Fibroblast of the aortic adventitia (primary cell): Measurements from ENCODE around the gene PPM1H. TPM values are rescaled to one million over a fixed set of nuclear protein-coding genes. Genes with fewer than 3 reads are reported as not detected.

Source experiments
- DNase-seq: peaks from one replicate; pipeline ENCODE4 v3.0.0-alpha.2; 2010; ENCODE audit warnings: low read depth
- H3K4me3 ChIP-seq: 2 replicates; pipeline ENCODE4 v1.5.1; 2011; ENCODE audit warnings: low read depth, mild to moderate bottlenecking, control low read depth, low read length, moderate library complexity
- CTCF ChIP-seq: IDR thresholded peaks from 2 replicates; pipeline ENCODE4 v1.5.1; 2011; ENCODE audit warnings: mild to moderate bottlenecking, low read length, control low read depth, inconsistent platforms; ENCODE audit not compliant: insufficient read depth
- total RNA-seq: library from RNA; depleted of rRNA; stranded (reverse); fragments of >200 nt; gene quantifications from 2 replicates; pipeline ENCODE4 v1.2.3, GENCODE V29; 2012; ENCODE audit warnings: low replicate concordance

Gene PPM1H
- total RNA-seq, 1 donor = 1.3 TPM

GRCh38 chr12:62785941-62786559 lies 148.9 kb downstream of the PPM1H start:
- no peak overlapping the region for H3K4me3 ChIP-seq
- peak; percentile 94 for DNase-seq
- no peak for TF ChIP-seq CTCF

- H3K4me3 ChIP-seq = no peak overlapping the region
- TF ChIP-seq CTCF = no peak
- DNase-seq = no peak
Observed at GRCh38 chr12:62784576-62784975, 150.4 kb downstream of the PPM1H start.

GRCh38 chr12:62783881-62784280 lies 151.1 kb downstream of the PPM1H start:
- TF ChIP-seq CTCF = no peak
- DNase-seq = no peak
- no peak overlapping the region for H3K4me3 ChIP-seq

GRCh38 chr12:62781136-62781880 lies 153.6 kb downstream of the PPM1H start:
- DNase-seq = no peak
- TF ChIP-seq CTCF = no peak
- H3K4me3 ChIP-seq = no peak overlapping the region

- TF ChIP-seq CTCF = no peak
- H3K4me3 ChIP-seq = no peak overlapping the region
- DNase-seq = no peak
Observed at GRCh38 chr12:62779488-62779887, 155.5 kb downstream of the PPM1H start.

GRCh38 chr12:62778187-62778586 lies 156.8 kb downstream of the PPM1H start:
- TF ChIP-seq CTCF = no peak
- no peak for DNase-seq
- no peak overlapping the region for H3K4me3 ChIP-seq
